GM10266 (cell line): ENCODE measurements around the gene ART1.

Experiments used
- DNase-seq: peaks from one replicate; pipeline ENCODE4 v3.0.0; 2012; ENCODE audit errors: extremely low spot score
- TF ChIP-seq, protein P1 (sequence below): IDR thresholded peaks from 2 replicates; pipeline ENCODE4 v1.5.1; 2012; ENCODE audit warnings: mild to moderate bottlenecking, low read depth; ENCODE audit not compliant: control insufficient read depth, insufficient read depth; ENCODE audit errors: missing control alignments

ART1 gene

GRCh38 chr11:3709977-3710376, 65.0 kb downstream of the ART1 start:
- no peak for DNase-seq
- TF ChIP-seq, protein P1, sequence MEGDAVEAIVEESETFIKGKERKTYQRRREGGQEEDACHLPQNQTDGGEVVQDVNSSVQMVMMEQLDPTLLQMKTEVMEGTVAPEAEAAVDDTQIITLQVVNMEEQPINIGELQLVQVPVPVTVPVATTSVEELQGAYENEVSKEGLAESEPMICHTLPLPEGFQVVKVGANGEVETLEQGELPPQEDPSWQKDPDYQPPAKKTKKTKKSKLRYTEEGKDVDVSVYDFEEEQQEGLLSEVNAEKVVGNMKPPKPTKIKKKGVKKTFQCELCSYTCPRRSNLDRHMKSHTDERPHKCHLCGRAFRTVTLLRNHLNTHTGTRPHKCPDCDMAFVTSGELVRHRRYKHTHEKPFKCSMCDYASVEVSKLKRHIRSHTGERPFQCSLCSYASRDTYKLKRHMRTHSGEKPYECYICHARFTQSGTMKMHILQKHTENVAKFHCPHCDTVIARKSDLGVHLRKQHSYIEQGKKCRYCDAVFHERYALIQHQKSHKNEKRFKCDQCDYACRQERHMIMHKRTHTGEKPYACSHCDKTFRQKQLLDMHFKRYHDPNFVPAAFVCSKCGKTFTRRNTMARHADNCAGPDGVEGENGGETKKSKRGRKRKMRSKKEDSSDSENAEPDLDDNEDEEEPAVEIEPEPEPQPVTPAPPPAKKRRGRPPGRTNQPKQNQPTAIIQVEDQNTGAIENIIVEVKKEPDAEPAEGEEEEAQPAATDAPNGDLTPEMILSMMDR, result no peak

GRCh38 chr11:3710485-3711259, 65.7 kb downstream of the ART1 start:
- DNase-seq, result no peak
- TF ChIP-seq, protein P1, result no peak

DNA sequence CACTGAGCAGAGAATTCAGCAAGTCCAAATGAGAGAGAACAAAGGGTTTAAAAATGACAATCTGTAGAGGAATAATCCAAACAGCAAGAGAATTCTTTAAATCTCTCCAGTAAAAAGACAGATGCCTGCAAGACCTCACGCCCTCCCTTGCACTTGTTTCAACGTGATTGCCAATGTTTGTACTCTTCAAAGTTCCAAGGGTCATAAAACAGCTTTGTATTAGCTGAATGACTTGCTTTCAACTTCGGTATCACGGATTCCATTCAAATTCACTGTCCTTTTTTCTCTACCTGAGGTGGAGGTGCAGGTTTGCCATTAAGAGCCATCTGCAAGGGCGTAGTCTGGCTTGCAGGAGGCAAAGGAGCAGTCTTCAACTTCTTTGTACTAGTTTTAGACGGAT, 67.3 kb downstream of the ART1 start:
- DNase-seq, result no peak
- TF ChIP-seq, protein P1, result no peak
